HEK293 (cell line): ENCODE data around the gene PRICKLE3.

Experiments used
- GLIS1 ChIP-seq: fragments of 450-650 bp; formaldehyde crosslinking; IDR thresholded peaks from 2 replicates; pipeline ENCODE4 v1.5.1; 2016; ENCODE audit warnings: missing biosample characterization, missing genetic modification characterization
- KLF7 ChIP-seq: fragments of 450-650 bp; formaldehyde crosslinking; IDR thresholded peaks from 2 replicates; pipeline ENCODE4 v1.5.1; 2016; ENCODE audit warnings: missing biosample characterization, missing genetic modification characterization, borderline replicate concordance
- OSR2 ChIP-seq: fragments of 450-650 bp; formaldehyde crosslinking; IDR thresholded peaks from 2 replicates; pipeline ENCODE4 v1.5.1; 2016; ENCODE audit warnings: missing biosample characterization, missing genetic modification characterization
- SP3 ChIP-seq: fragments of 450-650 bp; formaldehyde crosslinking; IDR thresholded peaks from 2 replicates; pipeline ENCODE4 v1.5.1; 2016; ENCODE audit warnings: missing biosample characterization, missing genetic modification characterization
- YY1 ChIP-seq: fragments of 450-650 bp; formaldehyde crosslinking; IDR thresholded peaks from 2 replicates; pipeline ENCODE4 v1.5.1; 2018; ENCODE audit warnings: missing biosample characterization, missing genetic modification characterization
- ZBTB17 ChIP-seq: fragments of 450-650 bp; formaldehyde crosslinking; IDR thresholded peaks from 2 replicates; pipeline ENCODE4 v1.5.1; 2016; ENCODE audit warnings: missing biosample characterization, missing genetic modification characterization
- ZBTB8A ChIP-seq: fragments of 450-650 bp; formaldehyde crosslinking; IDR thresholded peaks from 2 replicates; pipeline ENCODE4 v1.5.1; 2016; ENCODE audit warnings: missing biosample characterization, missing genetic modification characterization
- ZFHX2 ChIP-seq: fragments of 450-650 bp; formaldehyde crosslinking; conservative IDR thresholded peaks from 2 replicates; pipeline ENCODE4 v1.5.1; 2016; ENCODE audit warnings: missing biosample characterization, missing genetic modification characterization
- ZFP37 ChIP-seq: fragments of 450-650 bp; formaldehyde crosslinking; IDR thresholded peaks from 2 replicates; pipeline ENCODE4 v1.5.1; 2016; ENCODE audit warnings: missing biosample characterization, missing genetic modification characterization
- ZNF121 ChIP-seq: fragments of 450-650 bp; formaldehyde crosslinking; IDR thresholded peaks from 2 replicates; pipeline ENCODE4 v1.5.1; 2016; ENCODE audit warnings: missing biosample characterization, missing genetic modification characterization
- ZNF24 ChIP-seq: fragments of 450-650 bp; formaldehyde crosslinking; IDR thresholded peaks from 2 replicates; pipeline ENCODE4 v1.5.1; 2016; ENCODE audit warnings: missing biosample characterization, missing genetic modification characterization
- ZNF335 ChIP-seq: fragments of 450-650 bp; formaldehyde crosslinking; conservative IDR thresholded peaks from 2 replicates; pipeline ENCODE4 v1.5.1; 2016; ENCODE audit warnings: missing biosample characterization, missing genetic modification characterization
- ZNF350 ChIP-seq: fragments of 450-650 bp; formaldehyde crosslinking; IDR thresholded peaks from 2 replicates; pipeline ENCODE4 v1.5.0; 2017; ENCODE audit warnings: missing biosample characterization, mild to moderate bottlenecking, missing genetic modification characterization
- ZNF394 ChIP-seq: fragments of 450-650 bp; formaldehyde crosslinking; IDR thresholded peaks from 2 replicates; pipeline ENCODE4 v1.5.1; 2016; ENCODE audit warnings: missing biosample characterization, missing genetic modification characterization, mild to moderate bottlenecking, moderate library complexity, borderline replicate concordance
- ZNF776 ChIP-seq: fragments of 450-650 bp; formaldehyde crosslinking; IDR thresholded peaks from 2 replicates; pipeline ENCODE4 v1.5.0; 2017; ENCODE audit warnings: missing biosample characterization, missing genetic modification characterization, borderline replicate concordance
- ZSCAN23 ChIP-seq: fragments of 450-650 bp; formaldehyde crosslinking; IDR thresholded peaks from 2 replicates; pipeline ENCODE4 v1.5.1; 2016; ENCODE audit warnings: missing biosample characterization, missing genetic modification characterization
- ZXDB ChIP-seq: fragments of 450-650 bp; formaldehyde crosslinking; IDR thresholded peaks from 2 replicates; pipeline ENCODE4 v1.5.1; 2016; ENCODE audit warnings: missing biosample characterization, missing genetic modification characterization
- TF ChIP-seq, protein P1 (sequence below): fragments of 450-650 bp; formaldehyde crosslinking; IDR thresholded peaks from 2 replicates; pipeline ENCODE4 v1.5.1; 2016; ENCODE audit warnings: missing biosample characterization, missing genetic modification characterization
- TF ChIP-seq, protein P2 (sequence below): fragments of 450-650 bp; formaldehyde crosslinking; IDR thresholded peaks from 2 replicates; pipeline ENCODE4 v1.5.1; 2016; ENCODE audit warnings: missing biosample characterization, missing genetic modification characterization, low read depth
- TF ChIP-seq, protein P3 (sequence below): fragments of 450-650 bp; formaldehyde crosslinking; IDR thresholded peaks from 2 replicates; pipeline ENCODE4 v1.5.1; 2016; ENCODE audit warnings: missing biosample characterization, missing genetic modification characterization
- TF ChIP-seq, protein P4 (sequence below): IDR thresholded peaks from 2 replicates; pipeline ENCODE4 v1.6.1; 2011; ENCODE audit warnings: mild to moderate bottlenecking, low read depth, low read length, borderline replicate concordance
- TF ChIP-seq, protein P5 (sequence below): fragments of 450-650 bp; formaldehyde crosslinking; optimal IDR thresholded peaks from 2 replicates; pipeline ENCODE3; 2016; ENCODE audit warnings: missing biosample characterization, mild to moderate bottlenecking, missing genetic modification characterization
- TF ChIP-seq, protein P6 (sequence below): fragments of 450-650 bp; formaldehyde crosslinking; IDR thresholded peaks from 2 replicates; pipeline ENCODE4 v1.5.1; 2016; ENCODE audit warnings: missing biosample characterization, missing genetic modification characterization
- TF ChIP-seq, protein P7 (sequence below): fragments of 450-650 bp; formaldehyde crosslinking; IDR thresholded peaks from 2 replicates; pipeline ENCODE4 v1.5.1; 2016; ENCODE audit warnings: missing biosample characterization, missing genetic modification characterization

PRICKLE3 gene

DNA sequence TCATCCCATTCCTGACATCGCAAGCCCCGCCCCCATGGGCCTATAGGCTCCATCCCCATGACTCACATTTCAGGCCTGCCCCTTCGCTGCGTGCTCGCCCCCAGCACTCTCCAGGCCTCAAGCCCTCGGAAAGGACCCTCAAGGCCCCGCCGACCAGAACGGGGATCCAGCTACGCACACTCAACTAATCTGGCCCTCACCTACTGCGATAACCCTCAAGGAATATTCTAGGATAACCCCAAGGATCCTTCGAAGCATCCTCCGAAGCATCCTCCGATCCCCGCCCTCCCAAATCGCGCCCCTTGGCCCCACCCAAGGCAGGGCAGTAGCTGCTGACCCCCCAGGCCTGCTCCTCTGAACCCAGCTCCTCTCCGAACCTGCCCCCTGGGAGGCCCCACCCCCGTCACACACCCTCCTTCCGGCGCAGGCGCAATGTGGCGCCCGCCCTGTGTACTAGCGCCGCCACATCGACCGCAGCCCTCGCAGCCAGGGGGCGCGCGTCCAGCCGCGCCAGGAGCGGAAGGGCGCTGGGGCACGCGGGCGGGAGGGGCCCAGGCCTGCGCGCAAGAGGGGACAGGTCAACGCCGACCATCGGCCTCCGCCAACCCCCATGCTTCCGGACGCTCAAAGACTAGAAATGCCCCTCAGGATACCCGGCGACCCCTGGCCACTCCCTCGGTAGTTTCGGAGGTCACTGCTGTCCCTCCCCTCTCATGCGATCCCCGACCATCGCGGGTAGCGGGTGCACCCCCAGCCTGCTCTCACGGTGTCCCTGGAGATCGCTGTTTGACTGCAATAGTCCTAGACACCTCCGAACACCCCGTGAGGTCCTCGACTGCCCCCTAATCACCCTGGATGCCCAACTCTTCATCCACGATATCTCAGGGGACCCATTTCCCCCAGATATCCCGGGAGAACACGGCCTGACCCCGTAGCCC lies 30.0 kb downstream of the PRICKLE3 start (continued):
- TF ChIP-seq, protein P1, sequence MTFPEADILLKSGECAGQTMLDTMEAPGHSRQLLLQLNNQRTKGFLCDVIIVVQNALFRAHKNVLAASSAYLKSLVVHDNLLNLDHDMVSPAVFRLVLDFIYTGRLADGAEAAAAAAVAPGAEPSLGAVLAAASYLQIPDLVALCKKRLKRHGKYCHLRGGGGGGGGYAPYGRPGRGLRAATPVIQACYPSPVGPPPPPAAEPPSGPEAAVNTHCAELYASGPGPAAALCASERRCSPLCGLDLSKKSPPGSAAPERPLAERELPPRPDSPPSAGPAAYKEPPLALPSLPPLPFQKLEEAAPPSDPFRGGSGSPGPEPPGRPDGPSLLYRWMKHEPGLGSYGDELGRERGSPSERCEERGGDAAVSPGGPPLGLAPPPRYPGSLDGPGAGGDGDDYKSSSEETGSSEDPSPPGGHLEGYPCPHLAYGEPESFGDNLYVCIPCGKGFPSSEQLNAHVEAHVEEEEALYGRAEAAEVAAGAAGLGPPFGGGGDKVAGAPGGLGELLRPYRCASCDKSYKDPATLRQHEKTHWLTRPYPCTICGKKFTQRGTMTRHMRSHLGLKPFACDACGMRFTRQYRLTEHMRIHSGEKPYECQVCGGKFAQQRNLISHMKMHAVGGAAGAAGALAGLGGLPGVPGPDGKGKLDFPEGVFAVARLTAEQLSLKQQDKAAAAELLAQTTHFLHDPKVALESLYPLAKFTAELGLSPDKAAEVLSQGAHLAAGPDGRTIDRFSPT: peak; percentile 61
- TF ChIP-seq ZNF121 (0 out of 2 replicates have a peak, but pooled peaks have one; percentile 19), ZFP37 (tag by site-specific recombination) (peak; percentile 47; the same call in 1 of the 2 replicates), GLIS1 (tag by site-specific recombination) (peak; percentile 90), ZSCAN23 (tag by site-specific recombination) (0 out of 2 replicates have a peak, but pooled peaks have one; percentile 44), KLF7 (tag by site-specific recombination) (peak; percentile 84; the same call in 1 of the 2 replicates), ZNF350 (tag by site-specific recombination) (no peak), ZFHX2 (tag by site-specific recombination) (0 out of 2 replicates have a peak, but pooled peaks have one; percentile 27), OSR2 (peak; percentile 56; the same call in 1 of the 2 replicates), ZNF335 (tag by site-specific recombination) (peak; percentile 95), YY1 (tag by site-specific recombination) (no peak), ZNF394 (tag by site-specific recombination) (peak; percentile 85), ZNF24 (tag by site-specific recombination) (peak; percentile 57; the same call in 1 of the 2 replicates), SP3 (tag by site-specific recombination) (peak; percentile 92), ZBTB17 (tag by site-specific recombination) (peak; percentile 75), ZXDB (tag by site-specific recombination) (peak; percentile 87), ZNF776 (tag by site-specific recombination) (no peak), ZBTB8A (tag by site-specific recombination) (peak; percentile 81)
- TF ChIP-seq, protein P2, sequence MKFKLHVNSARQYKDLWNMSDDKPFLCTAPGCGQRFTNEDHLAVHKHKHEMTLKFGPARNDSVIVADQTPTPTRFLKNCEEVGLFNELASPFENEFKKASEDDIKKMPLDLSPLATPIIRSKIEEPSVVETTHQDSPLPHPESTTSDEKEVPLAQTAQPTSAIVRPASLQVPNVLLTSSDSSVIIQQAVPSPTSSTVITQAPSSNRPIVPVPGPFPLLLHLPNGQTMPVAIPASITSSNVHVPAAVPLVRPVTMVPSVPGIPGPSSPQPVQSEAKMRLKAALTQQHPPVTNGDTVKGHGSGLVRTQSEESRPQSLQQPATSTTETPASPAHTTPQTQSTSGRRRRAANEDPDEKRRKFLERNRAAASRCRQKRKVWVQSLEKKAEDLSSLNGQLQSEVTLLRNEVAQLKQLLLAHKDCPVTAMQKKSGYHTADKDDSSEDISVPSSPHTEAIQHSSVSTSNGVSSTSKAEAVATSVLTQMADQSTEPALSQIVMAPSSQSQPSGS (tag by site-specific recombination): no peak
- TF ChIP-seq, protein P3, sequence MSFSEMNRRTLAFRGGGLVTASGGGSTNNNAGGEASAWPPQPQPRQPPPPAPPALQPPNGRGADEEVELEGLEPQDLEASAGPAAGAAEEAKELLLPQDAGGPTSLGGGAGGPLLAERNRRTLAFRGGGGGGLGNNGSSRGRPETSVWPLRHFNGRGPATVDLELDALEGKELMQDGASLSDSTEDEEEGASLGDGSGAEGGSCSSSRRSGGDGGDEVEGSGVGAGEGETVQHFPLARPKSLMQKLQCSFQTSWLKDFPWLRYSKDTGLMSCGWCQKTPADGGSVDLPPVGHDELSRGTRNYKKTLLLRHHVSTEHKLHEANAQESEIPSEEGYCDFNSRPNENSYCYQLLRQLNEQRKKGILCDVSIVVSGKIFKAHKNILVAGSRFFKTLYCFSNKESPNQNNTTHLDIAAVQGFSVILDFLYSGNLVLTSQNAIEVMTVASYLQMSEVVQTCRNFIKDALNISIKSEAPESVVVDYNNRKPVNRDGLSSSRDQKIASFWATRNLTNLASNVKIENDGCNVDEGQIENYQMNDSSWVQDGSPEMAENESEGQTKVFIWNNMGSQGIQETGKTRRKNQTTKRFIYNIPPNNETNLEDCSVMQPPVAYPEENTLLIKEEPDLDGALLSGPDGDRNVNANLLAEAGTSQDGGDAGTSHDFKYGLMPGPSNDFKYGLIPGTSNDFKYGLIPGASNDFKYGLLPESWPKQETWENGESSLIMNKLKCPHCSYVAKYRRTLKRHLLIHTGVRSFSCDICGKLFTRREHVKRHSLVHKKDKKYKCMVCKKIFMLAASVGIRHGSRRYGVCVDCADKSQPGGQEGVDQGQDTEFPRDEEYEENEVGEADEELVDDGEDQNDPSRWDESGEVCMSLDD (tag by site-specific recombination): 0 out of 2 replicates have a peak, but pooled peaks have one; percentile 61
- TF ChIP-seq, protein P4, sequence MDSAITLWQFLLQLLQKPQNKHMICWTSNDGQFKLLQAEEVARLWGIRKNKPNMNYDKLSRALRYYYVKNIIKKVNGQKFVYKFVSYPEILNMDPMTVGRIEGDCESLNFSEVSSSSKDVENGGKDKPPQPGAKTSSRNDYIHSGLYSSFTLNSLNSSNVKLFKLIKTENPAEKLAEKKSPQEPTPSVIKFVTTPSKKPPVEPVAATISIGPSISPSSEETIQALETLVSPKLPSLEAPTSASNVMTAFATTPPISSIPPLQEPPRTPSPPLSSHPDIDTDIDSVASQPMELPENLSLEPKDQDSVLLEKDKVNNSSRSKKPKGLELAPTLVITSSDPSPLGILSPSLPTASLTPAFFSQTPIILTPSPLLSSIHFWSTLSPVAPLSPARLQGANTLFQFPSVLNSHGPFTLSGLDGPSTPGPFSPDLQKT: no peak
- TF ChIP-seq, protein P5, sequence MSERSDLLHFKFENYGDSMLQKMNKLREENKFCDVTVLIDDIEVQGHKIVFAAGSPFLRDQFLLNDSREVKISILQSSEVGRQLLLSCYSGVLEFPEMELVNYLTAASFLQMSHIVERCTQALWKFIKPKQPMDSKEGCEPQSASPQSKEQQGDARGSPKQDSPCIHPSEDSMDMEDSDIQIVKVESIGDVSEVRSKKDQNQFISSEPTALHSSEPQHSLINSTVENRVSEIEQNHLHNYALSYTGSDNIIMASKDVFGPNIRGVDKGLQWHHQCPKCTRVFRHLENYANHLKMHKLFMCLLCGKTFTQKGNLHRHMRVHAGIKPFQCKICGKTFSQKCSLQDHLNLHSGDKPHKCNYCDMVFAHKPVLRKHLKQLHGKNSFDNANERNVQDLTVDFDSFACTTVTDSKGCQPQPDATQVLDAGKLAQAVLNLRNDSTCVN (tag by site-specific recombination): peak; percentile 84
- TF ChIP-seq, protein P6, sequence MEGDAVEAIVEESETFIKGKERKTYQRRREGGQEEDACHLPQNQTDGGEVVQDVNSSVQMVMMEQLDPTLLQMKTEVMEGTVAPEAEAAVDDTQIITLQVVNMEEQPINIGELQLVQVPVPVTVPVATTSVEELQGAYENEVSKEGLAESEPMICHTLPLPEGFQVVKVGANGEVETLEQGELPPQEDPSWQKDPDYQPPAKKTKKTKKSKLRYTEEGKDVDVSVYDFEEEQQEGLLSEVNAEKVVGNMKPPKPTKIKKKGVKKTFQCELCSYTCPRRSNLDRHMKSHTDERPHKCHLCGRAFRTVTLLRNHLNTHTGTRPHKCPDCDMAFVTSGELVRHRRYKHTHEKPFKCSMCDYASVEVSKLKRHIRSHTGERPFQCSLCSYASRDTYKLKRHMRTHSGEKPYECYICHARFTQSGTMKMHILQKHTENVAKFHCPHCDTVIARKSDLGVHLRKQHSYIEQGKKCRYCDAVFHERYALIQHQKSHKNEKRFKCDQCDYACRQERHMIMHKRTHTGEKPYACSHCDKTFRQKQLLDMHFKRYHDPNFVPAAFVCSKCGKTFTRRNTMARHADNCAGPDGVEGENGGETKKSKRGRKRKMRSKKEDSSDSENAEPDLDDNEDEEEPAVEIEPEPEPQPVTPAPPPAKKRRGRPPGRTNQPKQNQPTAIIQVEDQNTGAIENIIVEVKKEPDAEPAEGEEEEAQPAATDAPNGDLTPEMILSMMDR (tag by site-specific recombination): peak; percentile 88
- TF ChIP-seq, protein P7, sequence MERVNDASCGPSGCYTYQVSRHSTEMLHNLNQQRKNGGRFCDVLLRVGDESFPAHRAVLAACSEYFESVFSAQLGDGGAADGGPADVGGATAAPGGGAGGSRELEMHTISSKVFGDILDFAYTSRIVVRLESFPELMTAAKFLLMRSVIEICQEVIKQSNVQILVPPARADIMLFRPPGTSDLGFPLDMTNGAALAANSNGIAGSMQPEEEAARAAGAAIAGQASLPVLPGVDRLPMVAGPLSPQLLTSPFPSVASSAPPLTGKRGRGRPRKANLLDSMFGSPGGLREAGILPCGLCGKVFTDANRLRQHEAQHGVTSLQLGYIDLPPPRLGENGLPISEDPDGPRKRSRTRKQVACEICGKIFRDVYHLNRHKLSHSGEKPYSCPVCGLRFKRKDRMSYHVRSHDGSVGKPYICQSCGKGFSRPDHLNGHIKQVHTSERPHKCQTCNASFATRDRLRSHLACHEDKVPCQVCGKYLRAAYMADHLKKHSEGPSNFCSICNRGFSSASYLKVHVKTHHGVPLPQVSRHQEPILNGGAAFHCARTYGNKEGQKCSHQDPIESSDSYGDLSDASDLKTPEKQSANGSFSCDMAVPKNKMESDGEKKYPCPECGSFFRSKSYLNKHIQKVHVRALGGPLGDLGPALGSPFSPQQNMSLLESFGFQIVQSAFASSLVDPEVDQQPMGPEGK (tag by site-specific recombination): peak; percentile 99
